ENCODE results near the gene SHCBP1L. TPM values are rescaled to one million over a fixed set of nuclear protein-coding genes. Genes with fewer than 3 reads are reported as not detected.

Gene SHCBP1L
- 0.26 TPM in 1 of 2 replicates, not detected in the other for total RNA-seq
- not detected in 2 replicates for polyA plus RNA-seq
- polyA plus RNA-seq (2012): not detected in 2 replicates
- polyA minus RNA-seq (ENCODE audit: low replicate concordance): not detected in 2 replicates

- Histone ChIP-seq H3K79me2 (ENCODE audit: control insufficient read depth, insufficient read depth, low read length) (no peaks in the 10 kb centered on the region), H2AFZ (ENCODE audit: low read length) (peak within 1 kb of the TSS; percentile 65), H3K4me1 (ENCODE audit: control insufficient read depth, extremely low read depth, insufficient read depth, low read length) (peaks cover 2% of the 10 kb centered on the region), H3K36me3 (ENCODE audit: control insufficient read depth, insufficient read depth, low read length) (no peaks in the 10 kb centered on the region), H3K27ac (ENCODE audit: insufficient read depth, low read length) (no peak within 1 kb of the TSS), H3K4me2 (ENCODE audit: extremely low read depth, insufficient read depth, low read length) (peak within 1 kb of the TSS; percentile 54), H3K27me3 (ENCODE audit: control insufficient read depth, insufficient read depth, low read length) (peaks cover 6% of the 10 kb centered on the region), H4K20me1 (ENCODE audit: control insufficient read depth, extremely low read depth, insufficient read depth, low read length) (no peaks in the 10 kb centered on the region), H3K9ac (ENCODE audit: insufficient read depth, low read length) (no peak within 1 kb of the TSS), H3K9me3 (ENCODE audit: control insufficient read depth, insufficient read depth, low read depth, low read length) (no peaks in the 10 kb centered on the region), H3K4me3 (replicated peaks in 1 of 4; ENCODE audit: control extremely low read depth in 1 of 4, insufficient read depth in 1 of 4, low read depth in 3 of 4, low read length in 4 of 4) (peak within 1 kb of the TSS in 1 of 4 experiments; percentile 14)
- peak; percentile 71 for TF ChIP-seq EZH2 (IDR thresholded peaks at IDR 0.05; ENCODE audit: low read length, missing control alignments)
- TF ChIP-seq CTCF (conservative IDR thresholded peaks at IDR 0.05 in 1 of 2, IDR thresholded peaks at IDR 0.05 in 1 of 2; ENCODE audit: low read depth in 1 of 2, low read length in 2 of 2): no peak
- DNase-seq (ENCODE audit: low read depth in 2 of 2): peak in 1 of 2 donors; percentile 16
Measured at GRCh38 chr1:182952677-182953444, at the start of gene SHCBP1L. Gene SHCBP1L, minus strand, starts transcription at chr1:182953166. Its CDS starts 33 bp downstream, at chr1:182953133.

- Histone ChIP-seq H3K4me1 (ENCODE audit: control insufficient read depth, extremely low read depth, insufficient read depth, low read length) (peaks cover 3% of the 10 kb centered on the region), H3K4me2 (ENCODE audit: extremely low read depth, insufficient read depth, low read length) (no peak overlapping the region), H3K4me3 (replicated peaks in 1 of 4; ENCODE audit: control extremely low read depth in 1 of 4, insufficient read depth in 1 of 4, low read depth in 3 of 4, low read length in 4 of 4) (no peak overlapping the region), H3K27ac (ENCODE audit: insufficient read depth, low read length) (no peak overlapping the region), H3K36me3 (ENCODE audit: control insufficient read depth, insufficient read depth, low read length) (no peaks in the 10 kb centered on the region), H2AFZ (ENCODE audit: low read length) (no peak overlapping the region), H3K9me3 (ENCODE audit: control insufficient read depth, insufficient read depth, low read depth, low read length) (no peaks in the 10 kb centered on the region), H3K79me2 (ENCODE audit: control insufficient read depth, insufficient read depth, low read length) (no peaks in the 10 kb centered on the region), H4K20me1 (ENCODE audit: control insufficient read depth, extremely low read depth, insufficient read depth, low read length) (no peaks in the 10 kb centered on the region), H3K9ac (ENCODE audit: insufficient read depth, low read length) (no peak overlapping the region), H3K27me3 (ENCODE audit: control insufficient read depth, insufficient read depth, low read length) (no peaks in the 10 kb centered on the region)
- no peak for DNase-seq (ENCODE audit: low read depth in 2 of 2)
- no peak for TF ChIP-seq CTCF (conservative IDR thresholded peaks at IDR 0.05 in 1 of 2, IDR thresholded peaks at IDR 0.05 in 1 of 2; ENCODE audit: low read depth in 1 of 2, low read length in 2 of 2)
- TF ChIP-seq EZH2 (IDR thresholded peaks at IDR 0.05; ENCODE audit: low read length, missing control alignments): no peak
Measured at GRCh38 chr1:183002267-183002666, 49.3 kb upstream of the SHCBP1L start.

DNA sequence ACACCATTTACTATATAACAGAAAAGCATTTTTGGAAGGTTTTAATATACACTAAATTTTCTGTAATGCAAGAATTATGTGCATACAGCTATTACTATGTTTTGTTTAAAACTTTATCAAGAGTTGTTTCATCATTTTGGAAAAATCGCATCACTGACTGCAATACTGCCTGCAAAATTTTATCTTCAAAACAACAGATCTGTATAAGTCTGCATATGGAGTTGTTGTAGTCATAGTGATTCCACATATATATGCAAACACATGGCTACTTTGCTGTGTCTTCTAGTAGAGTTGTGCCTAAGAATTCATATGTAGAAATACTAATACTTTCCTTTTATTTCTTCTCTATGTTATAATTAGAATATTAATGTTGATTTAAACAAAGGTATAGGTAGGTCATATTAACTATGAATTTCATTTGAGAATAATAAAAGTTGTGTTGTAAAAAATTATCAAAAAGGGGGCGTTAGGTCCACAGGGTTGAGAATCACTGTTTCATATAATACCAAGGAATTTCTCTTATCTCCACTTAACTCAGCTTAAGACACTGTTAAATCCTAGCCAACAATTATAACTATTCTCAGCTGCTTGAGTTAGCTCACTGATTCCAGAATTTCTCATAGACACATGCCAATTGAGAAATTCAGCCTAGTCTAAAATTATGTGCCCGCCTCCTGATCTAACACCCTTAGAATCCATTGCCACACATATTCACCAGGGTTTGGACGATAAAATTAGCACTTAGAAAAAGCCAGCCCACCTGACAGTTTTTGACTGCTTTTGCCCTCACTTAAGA lies 47.4 kb upstream of the SHCBP1L start:
- Histone ChIP-seq H3K4me1 (ENCODE audit: control insufficient read depth, extremely low read depth, insufficient read depth, low read length) (peaks cover 3% of the 10 kb centered on the region), H2AFZ (ENCODE audit: low read length) (no peak overlapping the region), H4K20me1 (ENCODE audit: control insufficient read depth, extremely low read depth, insufficient read depth, low read length) (no peaks in the 10 kb centered on the region), H3K79me2 (ENCODE audit: control insufficient read depth, insufficient read depth, low read length) (no peaks in the 10 kb centered on the region), H3K9ac (ENCODE audit: insufficient read depth, low read length) (no peak overlapping the region), H3K9me3 (ENCODE audit: control insufficient read depth, insufficient read depth, low read depth, low read length) (no peaks in the 10 kb centered on the region), H3K27me3 (ENCODE audit: control insufficient read depth, insufficient read depth, low read length) (no peaks in the 10 kb centered on the region), H3K4me3 (replicated peaks in 1 of 4; ENCODE audit: control extremely low read depth in 1 of 4, insufficient read depth in 1 of 4, low read depth in 3 of 4, low read length in 4 of 4) (no peak overlapping the region), H3K36me3 (ENCODE audit: control insufficient read depth, insufficient read depth, low read length) (no peaks in the 10 kb centered on the region), H3K27ac (ENCODE audit: insufficient read depth, low read length) (no peak overlapping the region), H3K4me2 (ENCODE audit: extremely low read depth, insufficient read depth, low read length) (no peak overlapping the region)
- DNase-seq (ENCODE audit: low read depth in 2 of 2): peak in 1 of 2 donors; percentile 7
- TF ChIP-seq EZH2 (IDR thresholded peaks at IDR 0.05; ENCODE audit: low read length, missing control alignments) (no peak), CTCF (conservative IDR thresholded peaks at IDR 0.05 in 1 of 2, IDR thresholded peaks at IDR 0.05 in 1 of 2; ENCODE audit: low read depth in 1 of 2, low read length in 2 of 2) (no peak)

Measured in fibroblast of lung (primary cell).